ENCODE results near the gene WNK1. TPM values are rescaled to one million over a fixed set of nuclear protein-coding genes. Genes with fewer than 3 reads are reported as not detected.
"Not testable (repeated sequence)": the region's sequence is repeated elsewhere in the genome, so short reads cannot be mapped to it uniquely, and the experiment has no call there.

The WNK1 gene
- polyA plus RNA-seq, 2 donors: 66.0 to 72.3 TPM

GRCh38 chr12:754851-755562 is 2.6 kb downstream of the WNK1 start:
- H3K36me3 ChIP-seq (ENCODE audit: control insufficient read depth in 2 of 2, insufficient read depth in 2 of 2, low read length in 1 of 2): no peaks in the 10 kb centered on the region
- peak overlapping the region; percentile 81 to 100 for H3K4me3 ChIP-seq (ENCODE audit: low read depth in 1 of 2, low read length in 2 of 2)
- peak overlapping the region in 1 of 2 donors; percentile 100 for H3K27ac ChIP-seq (ENCODE audit: low read depth in 2 of 2, low read length in 1 of 2)
- WGBS, 2 donors: 1 to 2% methylated on average over 7 of the region's 7 CpGs
- H3K27me3 ChIP-seq (ENCODE audit: control insufficient read depth in 1 of 2, insufficient read depth in 2 of 2, low read length in 2 of 2): no peaks in the 10 kb centered on the region
- H3K9me3 ChIP-seq (ENCODE audit: control insufficient read depth in 2 of 2, insufficient read depth in 1 of 2, low read depth in 1 of 2, low read length in 1 of 2): no peaks in the 10 kb centered on the region
- peaks cover 0 to 3% of the 10 kb centered on the region in 2 donors for H3K4me1 ChIP-seq (ENCODE audit: control insufficient read depth in 2 of 2, insufficient read depth in 2 of 2, low read length in 1 of 2)

GRCh38 chr12:759628-760027 is 7.2 kb downstream of the WNK1 start:
- H3K27me3 ChIP-seq (ENCODE audit: control insufficient read depth in 1 of 2, insufficient read depth in 2 of 2, low read length in 2 of 2): no peaks in the 10 kb centered on the region
- no peaks in the 10 kb centered on the region for H3K9me3 ChIP-seq (ENCODE audit: control insufficient read depth in 2 of 2, insufficient read depth in 1 of 2, low read depth in 1 of 2, low read length in 1 of 2)
- H3K4me3 ChIP-seq (ENCODE audit: low read depth in 1 of 2, low read length in 2 of 2): no peak overlapping the region
- no peaks in the 10 kb centered on the region for H3K4me1 ChIP-seq (ENCODE audit: control insufficient read depth in 2 of 2, insufficient read depth in 2 of 2, low read length in 1 of 2)
- WGBS, 2 donors: 44 to 58% methylated on average over 1 of the region's 1 CpG
- H3K27ac ChIP-seq (ENCODE audit: low read depth in 2 of 2, low read length in 1 of 2): no peak overlapping the region
- peaks cover 0 to 3% of the 10 kb centered on the region in 2 donors for H3K36me3 ChIP-seq (ENCODE audit: control insufficient read depth in 2 of 2, insufficient read depth in 2 of 2, low read length in 1 of 2)

DNA sequence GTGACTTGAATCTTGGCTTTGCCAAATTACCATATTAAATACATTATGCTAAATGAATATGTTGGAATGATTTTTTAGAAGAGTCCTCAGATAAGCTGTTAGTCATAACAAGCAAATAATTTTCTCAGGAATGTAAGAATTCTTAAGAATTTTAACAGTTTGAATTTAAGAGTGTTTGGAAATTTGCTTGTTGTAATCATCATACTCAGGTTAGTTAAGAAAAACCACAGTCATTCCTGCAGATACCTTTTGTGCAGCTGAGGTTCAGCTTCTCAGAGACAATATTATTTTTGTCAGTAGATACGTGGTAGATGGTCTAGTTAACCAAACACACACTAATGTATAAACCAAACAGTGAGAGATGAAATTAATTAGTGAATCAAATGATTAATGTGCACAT is 8.9 kb downstream of the WNK1 start:
- Histone ChIP-seq H3K36me3 (ENCODE audit: control insufficient read depth in 2 of 2, insufficient read depth in 2 of 2, low read length in 1 of 2) (peaks cover 0 to 3% of the 10 kb centered on the region in 2 donors), H3K27me3 (ENCODE audit: control insufficient read depth in 1 of 2, insufficient read depth in 2 of 2, low read length in 2 of 2) (no peaks in the 10 kb centered on the region), H3K4me1 (ENCODE audit: control insufficient read depth in 2 of 2, insufficient read depth in 2 of 2, low read length in 1 of 2) (no peaks in the 10 kb centered on the region), H3K27ac (ENCODE audit: low read depth in 2 of 2, low read length in 1 of 2) (no peak overlapping the region), H3K4me3 (ENCODE audit: low read depth in 1 of 2, low read length in 2 of 2) (no peak overlapping the region), H3K9me3 (ENCODE audit: control insufficient read depth in 2 of 2, insufficient read depth in 1 of 2, low read depth in 1 of 2, low read length in 1 of 2) (no peaks in the 10 kb centered on the region)
- WGBS, 2 donors: 44 to 53% methylated on average over 1 of the region's 1 CpG

DNA sequence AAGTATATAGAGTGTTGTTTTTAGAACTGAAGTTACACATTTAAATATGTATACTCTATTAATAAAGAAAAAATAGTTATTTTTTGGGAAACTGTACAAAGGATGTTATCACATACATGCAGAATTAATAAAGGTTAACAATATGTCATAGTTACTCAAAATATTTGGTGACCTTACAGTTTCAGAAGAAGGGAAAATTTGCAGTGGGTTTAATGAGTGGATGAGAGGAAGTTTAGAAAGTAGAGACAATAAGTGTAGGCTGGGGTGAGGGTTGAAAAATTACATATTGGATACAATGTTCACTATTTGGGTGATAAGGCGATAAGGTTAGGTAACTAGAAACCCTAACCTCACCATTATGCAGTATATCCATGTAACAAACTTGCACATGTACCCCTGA is 13.5 kb downstream of the WNK1 start:
- Histone ChIP-seq H3K36me3 (ENCODE audit: control insufficient read depth in 2 of 2, insufficient read depth in 2 of 2, low read length in 1 of 2) (peaks cover 0 to 3% of the 10 kb centered on the region in 2 donors), H3K9me3 (ENCODE audit: control insufficient read depth in 2 of 2, insufficient read depth in 1 of 2, low read depth in 1 of 2, low read length in 1 of 2) (no peaks in the 10 kb centered on the region), H3K27me3 (ENCODE audit: control insufficient read depth in 1 of 2, insufficient read depth in 2 of 2, low read length in 2 of 2) (no peaks in the 10 kb centered on the region), H3K27ac (ENCODE audit: low read depth in 2 of 2, low read length in 1 of 2) (no peak overlapping the region), H3K4me3 (ENCODE audit: low read depth in 1 of 2, low read length in 2 of 2) (no peak overlapping the region), H3K4me1 (ENCODE audit: control insufficient read depth in 2 of 2, insufficient read depth in 2 of 2, low read length in 1 of 2) (no peaks in the 10 kb centered on the region)
- 96% methylated on average over 1 of the region's 1 CpG for WGBS, 2 donors

DNA sequence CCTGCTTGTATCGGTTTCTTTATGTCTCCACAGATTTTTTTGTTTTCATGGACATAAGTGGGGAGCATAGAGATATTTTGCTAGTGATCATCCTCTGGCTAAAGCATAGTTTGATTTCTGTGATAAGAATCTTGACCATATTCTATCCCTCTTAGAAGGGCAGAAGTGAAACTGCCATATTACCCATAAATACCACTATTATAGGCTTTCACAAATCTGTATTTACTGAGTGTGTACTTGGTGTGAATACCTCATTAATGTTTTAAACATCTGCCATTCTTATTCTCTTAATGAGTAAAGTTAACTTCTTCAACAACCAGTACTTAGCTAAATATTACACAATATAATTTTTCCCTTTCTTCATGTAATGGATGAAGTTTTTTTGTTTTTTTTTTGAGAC is 16.1 kb downstream of the WNK1 start:
- Histone ChIP-seq H3K27ac (ENCODE audit: low read depth in 2 of 2, low read length in 1 of 2) (no peak overlapping the region), H3K9me3 (ENCODE audit: control insufficient read depth in 2 of 2, insufficient read depth in 1 of 2, low read depth in 1 of 2, low read length in 1 of 2) (no peaks in the 10 kb centered on the region), H3K36me3 (ENCODE audit: control insufficient read depth in 2 of 2, insufficient read depth in 2 of 2, low read length in 1 of 2) (no peaks in the 10 kb centered on the region), H3K27me3 (ENCODE audit: control insufficient read depth in 1 of 2, insufficient read depth in 2 of 2, low read length in 2 of 2) (no peaks in the 10 kb centered on the region), H3K4me3 (ENCODE audit: low read depth in 1 of 2, low read length in 2 of 2) (no peak overlapping the region), H3K4me1 (ENCODE audit: control insufficient read depth in 2 of 2, insufficient read depth in 2 of 2, low read length in 1 of 2) (no peaks in the 10 kb centered on the region)
- WGBS, 2 donors: 92 to 94% methylated on average over 1 of the region's 1 CpG

- Histone ChIP-seq H3K27me3 (ENCODE audit: control insufficient read depth in 1 of 2, insufficient read depth in 2 of 2, low read length in 2 of 2) (no peaks in the 10 kb centered on the region), H3K9me3 (ENCODE audit: control insufficient read depth in 2 of 2, insufficient read depth in 1 of 2, low read depth in 1 of 2, low read length in 1 of 2) (no peaks in the 10 kb centered on the region), H3K36me3 (ENCODE audit: control insufficient read depth in 2 of 2, insufficient read depth in 2 of 2, low read length in 1 of 2) (no peaks in the 10 kb centered on the region), H3K27ac (ENCODE audit: low read depth in 2 of 2, low read length in 1 of 2) (no peak overlapping the region), H3K4me3 (ENCODE audit: low read depth in 1 of 2, low read length in 2 of 2) (no peak overlapping the region), H3K4me1 (ENCODE audit: control insufficient read depth in 2 of 2, insufficient read depth in 2 of 2, low read length in 1 of 2) (no peaks in the 10 kb centered on the region)
- WGBS, 2 donors: 59 to 72% methylated on average over 2 of the region's 2 CpGs
These were observed 18.1 kb downstream of the WNK1 start for GRCh38 chr12:770479-770878.

GRCh38 chr12:772056-772697 is 19.8 kb downstream of the WNK1 start:
- no peak overlapping the region for H3K4me3 ChIP-seq (ENCODE audit: low read depth in 1 of 2, low read length in 2 of 2)
- no peaks in the 10 kb centered on the region for H3K36me3 ChIP-seq (ENCODE audit: control insufficient read depth in 2 of 2, insufficient read depth in 2 of 2, low read length in 1 of 2)
- peaks cover 0 to 1% of the 10 kb centered on the region in 2 donors for H3K4me1 ChIP-seq (ENCODE audit: control insufficient read depth in 2 of 2, insufficient read depth in 2 of 2, low read length in 1 of 2)
- WGBS, 2 donors: 78 to 85% methylated on average over 5 of the region's 5 CpGs
- H3K27ac ChIP-seq (ENCODE audit: low read depth in 2 of 2, low read length in 1 of 2): no peak overlapping the region
- H3K27me3 ChIP-seq (ENCODE audit: control insufficient read depth in 1 of 2, insufficient read depth in 2 of 2, low read length in 2 of 2): no peaks in the 10 kb centered on the region
- H3K9me3 ChIP-seq (ENCODE audit: control insufficient read depth in 2 of 2, insufficient read depth in 1 of 2, low read depth in 1 of 2, low read length in 1 of 2): no peaks in the 10 kb centered on the region

GRCh38 chr12:774051-774614 is 21.8 kb downstream of the WNK1 start:
- 51 to 60% methylated on average over 3 of the region's 3 CpGs for WGBS, 2 donors
- H3K36me3 ChIP-seq (ENCODE audit: control insufficient read depth in 2 of 2, insufficient read depth in 2 of 2, low read length in 1 of 2): no peaks in the 10 kb centered on the region
- H3K27me3 ChIP-seq (ENCODE audit: control insufficient read depth in 1 of 2, insufficient read depth in 2 of 2, low read length in 2 of 2): no peaks in the 10 kb centered on the region
- peaks cover 0 to 2% of the 10 kb centered on the region in 2 donors for H3K4me1 ChIP-seq (ENCODE audit: control insufficient read depth in 2 of 2, insufficient read depth in 2 of 2, low read length in 1 of 2)
- H3K27ac ChIP-seq (ENCODE audit: low read depth in 2 of 2, low read length in 1 of 2): no peak overlapping the region
- no peaks in the 10 kb centered on the region for H3K9me3 ChIP-seq (ENCODE audit: control insufficient read depth in 2 of 2, insufficient read depth in 1 of 2, low read depth in 1 of 2, low read length in 1 of 2)
- no peak overlapping the region for H3K4me3 ChIP-seq (ENCODE audit: low read depth in 1 of 2, low read length in 2 of 2)

DNA sequence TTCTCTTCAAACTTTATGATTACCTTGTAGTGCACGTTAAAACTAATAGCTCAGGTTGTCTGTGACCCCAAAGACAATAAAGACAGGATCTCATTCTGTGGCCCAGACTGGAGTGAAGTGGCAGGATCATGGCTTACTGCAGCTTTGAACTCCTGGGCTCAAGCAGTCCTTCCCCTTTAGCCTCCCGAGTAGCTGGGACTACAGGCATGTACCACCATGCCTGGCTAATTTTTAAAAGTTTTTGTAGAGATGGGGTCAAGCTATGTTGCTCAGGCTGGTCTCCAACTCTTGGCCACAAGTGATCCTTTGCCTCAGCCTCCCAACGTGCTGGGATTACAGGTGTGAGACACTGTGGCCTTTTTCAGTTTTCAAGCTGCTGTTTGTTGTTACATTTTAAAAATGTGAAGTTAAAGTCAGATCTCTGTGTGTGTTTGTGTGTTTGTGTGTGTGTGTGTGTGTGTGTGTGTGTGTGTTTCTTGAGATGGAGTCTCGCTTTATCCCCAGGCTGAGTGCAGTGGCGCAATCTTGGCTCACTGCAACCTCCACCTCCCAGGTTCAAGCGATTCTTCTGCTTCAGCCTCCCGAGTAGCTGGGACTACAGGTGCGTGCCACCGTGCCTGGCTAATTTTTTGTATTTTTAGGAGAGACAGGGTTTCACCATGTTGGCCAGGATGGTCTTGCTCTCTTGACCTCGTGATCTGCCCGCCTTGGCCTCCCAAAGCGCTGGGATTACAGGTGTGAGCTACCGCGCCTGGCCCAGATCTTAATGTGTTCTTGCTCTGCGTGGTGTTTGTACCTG is 23.8 kb downstream of the WNK1 start:
- not testable (repeated sequence) for H3K27me3 ChIP-seq (ENCODE audit: control insufficient read depth in 1 of 2, insufficient read depth in 2 of 2, low read length in 2 of 2); H3K4me3 ChIP-seq (ENCODE audit: low read depth in 1 of 2, low read length in 2 of 2); H3K9me3 ChIP-seq (ENCODE audit: control insufficient read depth in 2 of 2, insufficient read depth in 1 of 2, low read depth in 1 of 2, low read length in 1 of 2); H3K4me1 ChIP-seq (ENCODE audit: control insufficient read depth in 2 of 2, insufficient read depth in 2 of 2, low read length in 1 of 2); H3K36me3 ChIP-seq (ENCODE audit: control insufficient read depth in 2 of 2, insufficient read depth in 2 of 2, low read length in 1 of 2)
- WGBS, 2 donors: 89 to 91% methylated on average over 15 of the region's 15 CpGs
- peak overlapping the region in 1 of 2 donors; percentile 4 for H3K27ac ChIP-seq (ENCODE audit: low read depth in 2 of 2, low read length in 1 of 2)
